Endometrium (tissue), 2 donors: Measurements from ENCODE around the gene HBB.
"Not testable (repeated sequence)": the region's sequence is repeated elsewhere in the genome, so short reads cannot be mapped to it uniquely, and the experiment has no call there.

Experiments
- FAIRE-seq: peaks from 2 replicates; lab custom pipeline; 2012; peaks lifted over from hg19 to GRCh38; lab: Jason Lieb, UNC
- donor health status: control.
- donor health status: control.

The HBB gene

GRCh38 chr11:5226732-5227310 is at the start of gene HBB:
Gene HBB (minus strand): TSS chr11:5227071. CDS start chr11:5227021, 50 bp downstream.
- FAIRE-seq = no peak

- no peak for FAIRE-seq
Measured at GRCh38 chr11:5275369-5276110, 48.7 kb upstream of the HBB start.

- no peak for FAIRE-seq
Measured at GRCh38 chr11:5274395-5274794, 47.5 kb upstream of the HBB start.

- no peak for FAIRE-seq
Measured at GRCh38 chr11:5272395-5273017, 45.6 kb upstream of the HBB start.

- no peak for FAIRE-seq
Measured at GRCh38 chr11:5269715-5270147, 42.9 kb upstream of the HBB start, which contains the start of gene HBE1. Gene HBE1 (minus strand): TSS chr11:5269945. CDS start chr11:5269890, 55 bp downstream.

- no peak for FAIRE-seq
Measured at GRCh38 chr11:5267033-5267563, 40.2 kb upstream of the HBB start.

GRCh38 chr11:5266609-5267008 is 39.7 kb upstream of the HBB start:
- no peak for FAIRE-seq

- FAIRE-seq = no peak
Measured at GRCh38 chr11:5265832-5266231, 39.0 kb upstream of the HBB start.

GRCh38 chr11:5258543-5259262 is 31.8 kb upstream of the HBB start:
- no peak for FAIRE-seq

- FAIRE-seq = no peak
Measured at GRCh38 chr11:5257296-5257695, 30.4 kb upstream of the HBB start.

GRCh38 chr11:5254646-5255413 is 28.0 kb upstream of the HBB start, which contains the start of gene HBG2:
Gene HBG2 (minus strand): TSS chr11:5254781. CDS start chr11:5254728, 53 bp downstream.
- FAIRE-seq = not testable (repeated sequence)

- FAIRE-seq = not testable (repeated sequence)
Measured at GRCh38 chr11:5254023-5254422, 27.2 kb upstream of the HBB start.

GRCh38 chr11:5253440-5253839 is 26.6 kb upstream of the HBB start:
- FAIRE-seq = not testable (repeated sequence)

GRCh38 chr11:5252919-5253265 is 26.0 kb upstream of the HBB start:
- peak; percentile 37 for FAIRE-seq

- FAIRE-seq = no peak
Measured at GRCh38 chr11:5252192-5252918, 25.5 kb upstream of the HBB start.

GRCh38 chr11:5251746-5252145 is 24.9 kb upstream of the HBB start:
- no peak for FAIRE-seq

GRCh38 chr11:5250543-5251204 is 23.8 kb upstream of the HBB start:
- FAIRE-seq = no peak

- FAIRE-seq = not testable (repeated sequence)
Measured at GRCh38 chr11:5249807-5250396, 23.0 kb upstream of the HBB start, which contains the start of gene HBG1. Gene HBG1 (minus strand): TSS chr11:5249857. CDS start chr11:5249804, 53 bp downstream.

- FAIRE-seq = not testable (repeated sequence)
Measured at GRCh38 chr11:5248498-5248897, 21.6 kb upstream of the HBB start.
